HEK293T (cell line): Measurements from ENCODE around the gene C10orf95.
A peak's percentile ranks its signal among the peaks of the same experiment; 100 is the strongest.

Experiments used
- ARNT ChIP-seq: fragments of 450-650 bp; IDR thresholded peaks from 2 replicates; pipeline ENCODE4 v1.6.1; 2017; ENCODE audit warnings: mild to moderate bottlenecking
- HDGF ChIP-seq: fragments of 450-650 bp; IDR thresholded peaks from 2 replicates; pipeline ENCODE4 v1.6.1; 2017; ENCODE audit warnings: antibody characterized with exemption, borderline replicate concordance
- L3MBTL2 ChIP-seq: fragments of 450-650 bp; conservative IDR thresholded peaks from 2 replicates; pipeline ENCODE4 v1.6.1; 2016; ENCODE audit warnings: mild to moderate bottlenecking
- SP1 ChIP-seq: fragments of 450-650 bp; IDR thresholded peaks from 2 replicates; pipeline ENCODE4 v1.6.1; 2017

DNA sequence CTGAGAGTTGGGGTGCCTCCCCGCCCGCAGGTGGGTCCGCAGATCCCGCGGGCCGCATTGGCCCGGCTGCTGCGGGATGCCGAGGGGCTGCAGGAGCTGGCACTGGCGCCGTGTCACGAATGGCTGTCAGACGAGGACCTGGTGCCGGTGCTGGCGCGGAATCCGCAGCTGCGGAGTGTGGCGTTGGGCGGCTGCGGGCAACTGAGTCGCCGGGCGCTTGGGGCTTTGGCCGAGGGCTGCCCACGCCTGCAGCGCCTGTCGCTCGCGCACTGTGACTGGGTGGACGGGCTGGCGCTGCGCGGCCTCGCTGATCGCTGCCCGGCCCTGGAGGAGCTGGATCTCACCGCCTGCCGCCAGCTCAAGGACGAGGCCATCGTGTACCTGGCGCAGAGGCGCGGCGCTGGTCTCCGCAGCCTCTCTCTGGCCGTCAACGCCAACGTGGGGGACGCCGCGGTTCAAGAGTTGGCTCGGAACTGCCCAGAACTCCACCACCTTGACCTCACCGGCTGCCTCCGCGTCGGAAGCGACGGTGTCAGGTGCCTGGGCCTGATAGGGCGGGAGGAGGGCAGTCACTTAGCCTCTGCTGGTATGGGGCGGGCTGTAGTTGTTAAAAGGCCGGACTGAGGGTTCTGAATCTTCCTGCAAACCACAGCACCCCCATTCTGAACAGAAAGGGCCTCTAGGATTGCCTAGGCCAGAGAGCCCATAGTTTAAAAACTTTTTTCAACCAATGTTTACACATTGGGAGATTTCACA lies 29.4 kb downstream of the C10orf95 start:
- TF ChIP-seq HDGF (no peak), L3MBTL2 (peak; percentile 18; the same call in 1 of the 2 replicates), SP1 (no peak), ARNT (no peak)
